ENCODE measurements around the gene ARMC6.

- no peak for TF ChIP-seq EZH2 (IDR thresholded peaks at IDR 0.05; ENCODE audit: insufficient read depth, poor library complexity, severe bottlenecking)
- TF ChIP-seq EZH2phosphoT487 (IDR thresholded peaks at IDR 0.05; ENCODE audit: insufficient read depth, low read depth) = no peak
Measured at GRCh38 chr19:19050104-19050503, 16.7 kb downstream of the ARMC6 start.

Measured in GM23248 (cell line).